ENCODE results near the gene RPS26.
"Not testable (repeated sequence)": the region's sequence is repeated elsewhere in the genome, so short reads cannot be mapped to it uniquely, and the experiment has no call there.

GRCh38 chr12:56042430-56042813, 704 bp downstream of the RPS26 start:
- TF ChIP-seq CTCF (IDR thresholded peaks at IDR 0.05; ENCODE audit: low read length); EZH2 (IDR thresholded peaks at IDR 0.05; ENCODE audit: borderline replicate concordance, low read length): not testable (repeated sequence)

All from OCI-LY1 (cell line).